ENCODE results near the gene KMT2A.
"Not testable (repeated sequence)": the region's sequence is repeated elsewhere in the genome, so short reads cannot be mapped to it uniquely, and the experiment has no call there.

Gene KMT2A

DNA sequence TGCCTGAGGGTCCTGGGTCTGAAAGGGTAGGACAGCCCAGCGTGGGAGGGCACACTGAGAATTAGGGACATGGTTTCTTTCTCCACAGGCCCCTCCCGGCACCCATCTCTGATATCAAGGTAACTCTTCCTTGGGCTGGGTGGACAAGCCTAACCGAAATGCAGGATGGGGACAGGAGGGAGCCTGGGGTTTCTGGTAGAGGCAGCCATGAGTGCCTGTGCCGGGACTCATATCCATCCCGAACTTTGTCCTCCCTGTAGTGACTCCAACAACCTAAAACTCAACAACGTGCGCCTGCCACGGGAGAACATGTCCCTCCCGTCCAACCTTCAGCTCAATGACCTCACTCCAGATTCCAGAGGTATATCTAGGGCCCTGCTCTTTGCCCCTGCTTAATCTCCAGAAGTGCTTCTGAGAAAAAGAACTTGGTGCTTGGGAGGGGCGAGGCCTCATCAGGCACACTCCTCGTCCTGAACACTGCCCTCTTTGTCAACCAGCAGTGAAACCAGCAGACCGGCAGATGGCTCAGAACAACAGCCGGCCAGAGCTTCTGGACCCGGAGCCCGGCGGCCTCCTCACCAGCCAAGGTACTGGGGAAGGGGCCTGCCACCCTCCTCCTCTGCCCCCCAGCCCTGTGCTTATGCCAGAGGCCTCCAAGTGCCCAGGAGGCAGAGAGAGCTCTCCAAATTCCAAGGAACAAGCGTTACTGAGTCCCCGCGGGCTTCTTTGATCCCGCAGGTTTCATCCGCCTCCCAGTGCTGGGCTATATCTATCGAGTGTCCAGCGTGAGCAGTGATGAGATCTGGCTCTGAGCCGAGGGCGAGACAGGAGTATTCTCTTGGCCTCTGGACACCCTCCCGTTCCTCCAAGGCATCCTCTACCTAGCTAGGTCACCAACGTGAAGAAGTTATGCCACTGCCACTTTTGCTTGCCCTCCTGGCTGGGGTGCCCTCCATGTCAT, 97.8 kb downstream of the KMT2A start:
- no peak for DNase-seq

DNA sequence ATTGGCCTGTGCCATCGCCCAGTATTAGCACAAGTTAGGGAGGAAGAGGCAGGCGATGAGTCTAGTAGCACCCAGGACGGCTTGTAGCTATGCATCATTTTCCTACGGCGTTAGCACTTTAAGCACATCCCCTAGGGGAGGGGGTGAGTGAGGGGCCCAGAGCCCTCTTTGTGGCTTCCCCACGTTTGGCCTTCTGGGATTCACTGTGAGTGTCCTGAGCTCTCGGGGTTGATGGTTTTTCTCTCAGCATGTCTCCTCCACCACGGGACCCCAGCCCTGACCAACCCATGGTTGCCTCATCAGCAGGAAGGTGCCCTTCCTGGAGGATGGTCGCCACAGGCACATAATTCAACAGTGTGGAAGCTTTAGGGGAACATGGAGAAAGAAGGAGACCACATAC, 99.0 kb downstream of the KMT2A start:
- no peak for DNase-seq

DNA sequence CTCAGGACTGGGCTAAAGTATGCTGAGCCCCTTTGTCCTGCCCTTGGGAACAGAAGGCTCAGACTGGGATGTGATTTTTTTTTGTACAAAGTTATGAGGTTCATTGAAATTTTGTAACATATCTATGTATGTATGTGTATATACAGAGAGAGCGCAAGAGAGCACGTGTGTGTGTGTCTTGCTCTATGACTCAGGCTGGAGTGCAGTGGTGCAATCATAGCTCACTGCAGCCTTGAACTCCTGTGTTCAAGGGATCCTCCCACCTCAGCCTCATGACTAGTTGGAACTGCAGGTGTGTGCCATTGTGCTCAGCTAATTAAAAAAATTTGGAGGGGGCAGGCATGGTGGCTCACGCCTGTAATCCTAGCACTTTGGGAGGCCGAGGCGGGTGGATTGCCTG, 100.4 kb downstream of the KMT2A start:
- DNase-seq = no peak

DNA sequence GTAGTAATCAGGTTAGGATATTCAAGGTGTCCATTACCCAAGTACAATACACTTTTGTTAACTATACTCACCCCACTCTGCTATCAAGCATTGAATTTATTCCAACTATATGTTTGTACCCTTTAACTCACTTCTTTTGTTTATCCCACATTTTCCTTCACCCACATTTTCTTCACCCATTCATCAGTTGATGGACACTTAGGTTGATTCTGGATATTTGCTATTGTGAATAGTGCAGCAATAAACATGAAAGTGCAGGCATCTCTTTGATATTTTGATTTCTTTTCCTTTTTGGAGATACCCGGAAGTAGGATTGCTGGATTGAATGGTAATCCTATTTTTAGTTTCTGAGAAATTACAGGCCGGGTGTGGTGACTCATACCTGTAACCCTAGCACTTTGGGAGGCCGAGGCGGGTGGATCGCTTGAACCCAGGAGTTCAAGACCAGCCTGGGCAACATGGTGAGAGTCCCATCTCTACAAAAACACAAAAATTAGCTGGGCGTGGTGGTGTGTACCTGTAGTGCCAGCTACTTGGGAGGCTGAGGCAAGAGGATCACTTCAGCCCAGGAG, 101.2 kb downstream of the KMT2A start:
- DNase-seq = no peak

DNA sequence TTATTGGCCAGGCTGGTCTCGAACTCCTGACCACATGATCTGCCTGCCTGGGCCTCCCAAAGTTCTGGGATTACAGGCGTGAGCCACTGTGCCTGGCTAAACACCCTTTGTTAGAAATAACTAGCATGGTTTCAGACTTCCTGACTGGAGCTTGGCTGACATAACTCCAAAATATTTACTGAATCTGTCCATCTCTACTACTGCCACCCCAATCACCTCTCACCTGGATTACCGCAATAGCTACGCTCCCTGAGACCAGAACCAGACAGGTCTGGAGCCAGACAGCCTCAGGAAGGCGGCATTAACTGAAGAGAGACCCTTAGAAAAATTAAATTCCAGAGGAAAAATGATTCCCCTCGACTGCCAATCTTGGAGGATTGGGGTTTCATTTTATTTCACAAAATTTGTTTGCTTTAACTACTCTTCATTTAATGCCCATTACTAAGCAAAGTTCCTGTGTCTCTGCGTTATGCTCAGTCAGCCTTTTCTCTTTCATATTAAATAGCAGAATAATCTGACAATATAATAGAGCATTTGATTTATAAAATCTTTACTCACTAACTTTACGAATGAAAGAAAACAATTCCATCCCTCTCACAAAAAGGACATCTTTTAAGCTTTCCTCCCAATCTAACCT, 107.8 kb downstream of the KMT2A start:
- DNase-seq = no peak

DNA sequence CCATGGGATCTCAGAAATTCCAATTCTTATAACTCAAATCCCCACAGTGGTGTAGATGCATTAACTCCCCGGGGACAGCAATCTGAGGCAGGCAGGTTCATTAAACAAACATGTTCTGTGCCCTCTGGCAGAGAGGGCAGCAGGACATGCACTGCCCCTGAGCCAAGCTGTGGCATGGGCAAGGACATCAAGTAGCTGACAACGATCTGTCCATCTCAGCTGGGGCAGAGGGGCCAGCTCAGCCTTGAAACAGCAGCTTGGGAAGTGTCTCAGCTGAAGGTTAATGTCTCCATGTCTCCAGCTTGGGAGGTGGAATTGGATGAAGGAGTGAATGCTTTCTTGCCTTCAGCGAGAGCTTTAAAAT, 108.3 kb downstream of the KMT2A start:
- DNase-seq = no peak

DNA sequence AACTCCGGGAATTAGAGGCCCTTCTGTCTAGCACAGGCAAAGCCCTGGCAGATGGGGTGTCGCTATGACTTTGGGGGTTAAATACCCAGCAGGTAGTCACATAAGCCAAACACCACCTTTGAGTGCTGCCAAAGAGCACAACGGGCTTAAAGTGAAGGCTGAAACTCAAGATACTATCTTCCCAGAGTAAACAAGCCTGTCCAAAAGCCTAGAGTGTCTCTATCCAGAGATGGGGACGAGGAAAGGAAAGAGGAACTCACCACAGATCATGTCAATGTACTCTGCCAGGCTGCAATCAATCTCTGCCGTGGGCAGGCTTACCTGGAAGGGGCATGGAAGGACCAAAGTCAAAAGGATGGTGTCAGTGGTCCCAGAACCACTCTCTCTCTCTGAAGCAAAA, 109.2 kb downstream of the KMT2A start:
- DNase-seq = no peak

DNA sequence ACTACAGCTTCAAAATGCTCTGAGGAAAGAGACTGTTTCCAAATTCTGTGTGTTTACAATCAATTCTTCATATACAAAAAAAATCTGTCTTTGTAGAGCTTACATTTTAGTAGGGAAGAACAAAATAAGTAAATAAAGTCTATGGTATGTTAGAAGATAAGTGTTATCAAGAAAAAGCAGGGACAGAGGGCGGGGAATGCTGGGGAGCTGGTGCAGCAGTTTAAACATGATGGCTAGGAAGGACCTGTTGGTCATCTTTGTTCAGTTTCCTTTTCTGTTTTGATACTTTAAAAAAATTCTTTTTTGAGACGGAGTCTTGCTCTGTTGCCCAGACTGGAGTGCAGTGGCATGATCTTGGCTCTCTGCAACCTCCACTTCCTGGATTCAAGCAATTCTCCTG, 110.8 kb downstream of the KMT2A start:
- no peak for DNase-seq

DNA sequence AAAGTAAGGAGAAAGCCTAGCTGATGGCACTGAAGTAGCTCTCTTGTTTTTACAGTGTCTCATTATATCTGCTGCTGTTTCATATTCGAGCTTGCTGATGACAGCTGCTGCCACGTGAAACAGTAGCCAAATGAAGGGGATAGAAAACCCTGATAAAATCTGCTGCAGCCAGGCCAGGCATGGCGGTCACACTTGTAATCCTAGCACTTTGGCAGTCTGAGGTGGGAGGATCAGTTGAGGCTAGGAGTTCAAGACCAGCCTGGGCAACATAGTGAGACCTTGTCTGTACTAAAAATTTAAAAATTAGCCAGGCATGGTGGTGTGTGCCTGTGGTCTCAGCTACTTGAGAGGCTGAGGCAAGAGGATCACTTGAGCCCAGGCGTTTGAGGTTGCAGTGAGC, 116.0 kb downstream of the KMT2A start:
- no peak for DNase-seq

DNA sequence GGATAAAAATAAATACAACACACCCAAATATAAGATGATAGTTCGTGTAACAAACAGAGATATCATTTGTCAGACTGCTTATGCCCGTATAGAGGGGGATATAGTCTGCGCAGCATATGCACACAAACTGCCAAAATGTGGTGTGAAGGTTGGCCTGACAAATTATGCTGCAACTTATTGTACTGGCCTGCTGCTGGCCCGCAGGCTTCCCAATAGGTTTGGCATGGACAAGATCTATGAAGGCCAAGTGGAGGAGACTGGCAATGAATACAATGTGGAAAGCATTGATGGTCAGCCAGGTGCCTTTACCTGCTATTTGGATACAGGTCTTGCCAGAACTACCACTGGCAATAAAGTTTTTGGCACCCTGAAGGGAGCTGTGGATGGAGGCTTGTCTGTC, 124.5 kb downstream of the KMT2A start:
- DNase-seq = no peak

DNA sequence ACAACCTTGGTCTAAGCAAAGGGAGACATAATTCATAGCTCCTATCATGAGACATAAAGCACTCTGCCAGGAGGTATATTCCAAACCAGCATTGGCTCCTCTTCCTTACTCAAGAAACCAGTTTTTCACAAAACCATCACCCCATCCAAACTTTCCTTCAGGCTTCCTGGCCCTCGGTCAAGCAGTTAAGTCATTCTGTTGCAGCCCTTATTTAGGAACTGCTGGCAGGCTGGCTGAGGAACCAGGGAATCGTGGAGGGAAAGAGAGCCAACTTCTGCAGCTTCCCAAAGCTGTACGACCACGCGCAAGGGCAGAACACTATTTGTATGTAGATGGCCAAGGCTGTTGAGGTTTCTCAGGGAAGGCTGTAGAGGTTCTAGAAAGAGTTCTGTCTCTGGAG, 128.8 kb downstream of the KMT2A start:
- no peak for DNase-seq

DNA sequence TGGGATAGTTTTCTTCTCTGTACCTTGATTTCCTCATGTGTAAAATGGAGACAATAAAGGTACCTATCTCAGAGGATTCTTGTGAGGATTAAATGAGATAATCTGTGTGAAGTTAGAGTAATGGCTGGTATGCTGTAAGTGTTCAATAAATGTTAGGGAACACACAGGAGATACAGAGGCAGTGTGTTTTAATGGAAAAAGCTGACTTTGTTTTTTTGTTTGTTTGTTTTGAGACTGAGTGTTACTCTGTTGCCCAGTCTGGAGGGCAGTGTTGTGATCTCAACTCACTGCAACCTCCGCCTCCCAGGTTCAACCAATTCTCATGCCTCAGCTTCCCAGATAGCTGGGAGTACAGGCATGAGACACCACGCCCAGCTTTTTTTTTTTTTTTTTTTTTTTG, 133.4 kb downstream of the KMT2A start:
- DNase-seq = no peak

DNA sequence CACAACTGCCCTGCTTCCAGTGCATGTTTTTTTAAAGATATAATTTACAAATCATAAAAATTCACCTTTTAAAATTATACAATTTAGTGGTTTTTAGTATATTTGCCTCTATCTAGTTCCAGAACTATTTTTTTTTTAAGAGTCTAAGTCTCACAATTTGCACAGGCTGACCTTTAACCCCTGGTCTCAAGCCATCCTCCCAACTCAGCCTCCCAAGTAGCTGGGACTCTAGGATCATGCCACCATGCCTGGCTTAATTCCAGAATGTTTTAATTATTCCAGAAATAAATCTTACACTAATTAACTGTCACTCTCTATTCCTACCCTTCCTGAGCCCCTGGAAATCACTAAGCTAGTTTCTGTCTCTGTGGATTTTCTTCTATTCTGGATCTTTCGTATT, 134.5 kb downstream of the KMT2A start:
- DNase-seq = no peak

DNA sequence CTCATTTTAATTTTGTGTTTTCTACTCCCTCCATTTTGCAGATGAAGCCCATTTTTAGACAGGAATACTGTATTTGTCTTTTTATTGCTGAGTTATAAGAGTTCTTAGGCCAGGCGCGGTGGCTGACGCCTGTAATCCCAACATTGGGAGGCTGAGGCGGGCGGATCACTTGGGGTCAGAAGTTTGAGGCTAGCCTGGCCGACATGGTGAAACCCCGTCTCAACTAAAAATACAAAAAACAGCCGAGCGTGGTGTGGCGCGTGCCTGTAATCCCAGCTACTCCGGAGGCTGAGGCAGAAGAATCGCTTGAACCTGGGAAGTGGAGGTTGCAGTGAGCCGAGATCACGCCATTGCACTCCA, 135.4 kb downstream of the KMT2A start:
- DNase-seq = not testable (repeated sequence)

DNA sequence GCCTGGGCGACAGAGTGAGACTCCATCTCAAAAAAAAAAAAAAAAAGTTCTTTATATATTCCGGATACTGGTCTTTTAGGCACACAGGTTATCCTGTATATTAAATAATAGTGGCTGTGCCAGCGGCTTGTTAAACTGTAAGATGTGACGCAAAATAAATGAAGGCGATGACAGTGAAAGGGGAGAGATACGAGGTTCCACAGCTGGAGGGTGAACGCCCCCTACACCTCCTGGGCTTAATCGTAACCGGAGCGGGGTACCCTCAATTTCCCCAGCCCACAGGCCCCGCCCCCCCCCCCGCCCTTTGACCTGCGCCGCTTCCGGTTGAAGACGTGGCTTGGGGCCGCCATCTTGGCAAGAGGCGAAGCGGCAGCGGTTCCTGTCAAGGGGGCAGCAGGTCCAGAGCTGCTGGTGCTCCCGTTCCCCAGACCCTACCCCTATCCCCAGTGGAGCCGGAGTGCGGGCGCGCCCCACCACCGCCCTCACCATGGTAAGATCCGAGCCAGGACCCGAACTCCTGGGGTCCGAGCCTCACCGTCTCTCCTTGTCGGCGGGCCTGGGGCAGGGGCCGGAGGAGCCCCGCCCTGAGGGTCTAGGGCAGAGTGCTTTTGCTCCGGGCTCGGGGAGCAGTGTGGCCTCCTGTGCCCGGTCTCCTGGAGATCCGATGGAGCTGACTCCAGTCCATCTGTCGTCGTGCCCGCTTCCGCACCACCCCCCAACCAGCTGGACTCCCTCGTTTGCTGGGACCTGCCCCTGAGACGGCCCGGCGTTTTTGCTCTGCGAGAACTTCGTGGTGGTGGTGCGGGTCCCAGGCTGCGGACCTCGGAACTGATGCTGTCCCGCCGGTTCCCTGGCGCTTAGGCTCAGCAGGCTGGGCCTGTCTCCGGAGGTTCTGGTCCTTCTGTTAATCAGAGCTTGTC, 136.0 kb downstream of the KMT2A start, which contains the start of gene ARCN1:
Gene ARCN1, plus strand, starts transcription at position 349 of the 920 bp plus-strand sequence. Its CDS starts 139 bp downstream, at position 488.
- peak; percentile 32 to 61 for DNase-seq

DNA sequence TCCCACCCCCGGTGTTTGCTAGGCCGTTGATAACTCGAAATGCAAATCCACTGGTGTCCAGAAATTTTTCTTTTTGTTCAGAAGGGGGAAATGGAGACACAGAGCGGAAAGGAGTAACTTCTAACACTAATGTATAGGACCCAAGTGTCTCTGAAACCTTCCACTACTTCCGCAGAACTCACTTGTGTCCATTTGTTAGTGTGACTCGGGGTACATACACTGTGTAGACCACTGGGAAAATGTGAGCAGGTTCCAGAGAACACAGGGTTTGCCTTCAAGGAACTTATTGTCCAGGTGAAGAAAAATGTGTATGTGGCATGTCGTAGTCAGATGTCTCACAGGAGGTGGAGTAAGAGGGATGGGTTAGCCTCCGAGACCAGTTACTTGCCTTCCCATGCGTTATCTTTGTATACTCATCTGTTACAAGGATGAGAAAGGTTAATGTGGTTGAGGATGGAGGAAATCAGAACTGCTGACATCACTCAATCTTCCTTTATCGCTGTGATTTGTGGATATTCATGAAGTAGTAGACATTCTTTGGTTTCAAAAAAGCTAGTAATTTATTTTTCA, 136.8 kb downstream of the KMT2A start:
- peak; percentile 9 to 31 for DNase-seq

DNA sequence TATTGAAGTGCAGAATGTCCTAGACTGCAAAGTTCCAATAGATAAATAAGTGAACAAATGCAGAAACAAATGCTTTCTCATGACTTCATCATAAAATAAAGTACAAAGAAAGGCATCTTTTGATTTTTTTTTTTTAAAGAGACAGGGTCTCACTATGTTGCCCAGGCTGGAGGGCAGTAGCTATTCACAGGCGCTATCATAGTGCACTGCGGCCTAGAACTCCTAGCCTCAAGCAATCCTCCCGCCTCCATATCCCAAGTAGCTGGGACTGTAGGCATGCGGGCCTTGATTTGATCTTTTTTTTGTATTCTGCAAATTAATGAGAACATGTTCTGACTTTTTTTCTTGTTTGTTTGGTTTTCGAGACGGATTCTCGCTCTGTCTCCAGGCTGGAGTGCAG, 138.3 kb downstream of the KMT2A start:
- no peak for DNase-seq

All from AML-193 (cell line).